Activated gamma-delta T cell (primary cell): ENCODE results near the gene RGS19.
"Not testable (repeated sequence)": the region's sequence is repeated elsewhere in the genome, so short reads cannot be mapped to it uniquely, and the experiment has no call there.

ENCODE experiments used
- DNase-seq: peaks from one replicate; lab custom pipeline; 2025; lab: John Stamatoyannopoulos, UW
- total RNA-seq, 2 donors: gene quantifications; one replicate each; lab custom pipeline; 2026; lab: John Stamatoyannopoulos, UW

The RGS19 gene
- total RNA-seq: 36.2 to 40.9 reads per million in 2 donors

DNA sequence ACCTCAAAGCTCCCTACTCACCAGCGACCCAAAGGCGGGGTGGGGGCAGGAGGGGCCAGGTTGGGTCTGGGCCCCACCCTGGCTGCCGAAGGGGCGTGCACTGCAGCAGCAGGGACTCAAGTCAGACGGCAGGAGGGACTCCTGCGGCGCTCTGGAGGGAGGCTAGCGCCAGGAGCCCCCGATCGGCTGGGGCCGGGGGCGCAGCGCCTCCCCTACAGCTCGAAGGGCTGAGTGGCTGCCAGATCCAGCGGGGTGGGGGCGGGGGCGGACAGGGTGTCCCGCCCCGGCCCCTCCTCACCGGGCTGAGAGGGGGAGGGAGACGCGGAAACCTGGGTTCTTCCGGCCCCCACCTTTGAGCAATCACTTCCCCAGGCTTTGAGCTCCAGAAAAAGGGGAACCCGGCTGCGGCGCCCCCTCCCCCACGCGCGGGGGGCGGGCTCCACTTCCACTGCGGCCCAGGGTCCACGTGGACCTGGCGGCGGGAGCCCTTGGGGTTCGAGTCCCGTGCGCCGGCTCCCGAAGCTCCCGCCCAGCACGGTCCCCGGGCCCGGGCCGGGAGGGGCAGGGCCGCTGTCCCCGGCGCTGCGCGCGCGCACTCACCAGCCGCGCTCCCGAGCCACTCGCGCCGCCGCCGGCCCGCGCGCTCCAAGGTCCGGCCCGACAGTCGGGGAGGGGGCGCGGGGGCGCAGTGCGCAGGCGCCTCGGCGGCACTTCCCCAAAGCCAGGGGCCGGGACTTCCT lies at the start of gene RGS19:
TSS of gene RGS19 (minus strand) at position 246 of the 740 bp plus-strand sequence. CDS start 2,632 bp downstream, outside the sequence.
- peak; percentile 54 for DNase-seq

GRCh38 chr20:64123517-64123916 lies 44.2 kb upstream of the RGS19 start:
- not testable (repeated sequence) for DNase-seq

DNA sequence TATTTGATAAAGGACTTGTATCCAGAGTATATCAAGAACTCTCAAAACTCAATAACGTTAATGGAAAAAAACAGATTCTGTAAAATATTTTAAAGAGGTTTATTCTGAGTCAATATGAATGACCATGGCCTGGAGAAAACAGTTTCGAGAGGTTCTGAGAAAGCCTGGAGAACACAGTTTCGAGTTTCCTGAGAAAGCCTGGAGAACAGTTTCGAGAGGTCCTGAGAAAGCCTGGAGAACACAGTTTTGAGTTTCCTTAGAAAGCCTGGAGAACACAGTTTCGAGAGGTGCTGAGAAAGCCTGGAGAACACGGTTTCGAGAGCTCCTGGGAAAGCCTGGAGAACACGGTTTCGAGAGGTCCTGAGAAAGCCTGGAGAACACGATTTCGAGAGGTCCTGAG lies 43.6 kb upstream of the RGS19 start:
- DNase-seq: not testable (repeated sequence)

- DNase-seq: no peak
These were observed 42.3 kb upstream of the RGS19 start for GRCh38 chr20:64121586-64121985.

DNA sequence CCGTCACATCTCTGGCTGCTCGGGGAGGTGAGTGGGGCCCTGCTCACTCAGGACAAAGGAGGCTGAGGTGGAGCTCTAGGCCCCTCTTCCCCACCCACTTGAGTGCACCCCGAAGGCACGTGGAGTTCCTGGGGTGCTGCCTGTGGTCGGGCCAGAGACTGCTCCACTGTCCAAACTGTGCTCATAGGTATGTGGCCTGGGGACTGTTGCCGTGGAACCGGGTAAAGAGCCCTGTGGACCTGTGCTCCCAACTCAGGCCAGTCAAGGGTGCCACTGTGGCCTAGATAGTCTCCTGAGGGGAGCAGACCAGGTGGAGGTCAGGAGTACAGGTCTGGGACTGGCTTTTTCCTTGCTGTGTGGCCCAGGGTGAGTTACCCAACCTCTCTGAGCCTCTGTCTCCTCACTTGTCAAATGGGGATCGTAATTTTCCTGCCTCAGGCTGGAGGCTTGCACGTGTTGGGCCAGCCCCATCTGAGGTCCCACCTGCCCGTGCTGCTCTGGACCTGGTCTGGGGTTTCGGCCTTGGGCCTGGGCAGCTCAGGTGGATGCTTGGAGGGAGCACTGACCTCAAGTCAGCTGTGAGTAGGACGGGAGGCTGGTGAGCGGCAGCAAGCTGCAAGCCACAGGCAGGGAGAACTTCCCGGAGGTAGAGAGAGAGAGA lies 40.5 kb upstream of the RGS19 start:
- no peak for DNase-seq

DNA sequence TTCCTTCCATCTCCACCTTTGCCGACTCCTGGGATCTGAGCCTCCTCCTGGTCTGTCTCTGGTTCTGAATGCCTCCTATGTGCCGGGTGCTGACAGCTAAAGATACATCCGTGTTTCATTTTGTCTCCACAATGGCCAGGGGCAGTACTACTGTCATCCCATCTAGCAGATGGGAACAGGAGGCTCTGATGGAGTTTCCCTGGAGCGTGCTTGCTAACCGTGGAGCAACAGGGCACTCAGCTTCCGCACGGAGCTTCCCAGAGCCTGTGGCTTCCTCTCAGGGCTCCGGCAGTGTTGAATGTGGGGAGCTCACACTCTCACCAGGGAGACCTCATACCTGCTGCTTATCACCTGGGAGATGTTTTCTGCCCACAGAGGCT lies 40.0 kb upstream of the RGS19 start:
- no peak for DNase-seq

DNA sequence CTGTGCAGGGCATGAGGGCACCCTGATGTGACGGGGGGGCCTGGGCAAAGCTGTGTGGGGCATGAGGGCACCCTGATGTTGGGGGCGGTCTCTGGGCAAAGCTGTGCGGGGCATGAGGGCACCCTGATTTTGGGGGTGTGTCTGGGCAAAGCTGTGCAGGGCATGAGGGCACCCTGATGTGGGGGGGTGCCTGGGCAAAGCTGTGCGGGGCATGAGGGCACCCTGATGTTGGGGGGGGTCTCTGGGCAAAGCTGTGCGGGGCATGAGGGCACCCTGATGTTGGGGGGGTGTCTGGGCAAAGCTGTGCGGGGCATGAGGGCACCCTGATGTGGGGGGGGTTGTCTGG lies 38.1 kb upstream of the RGS19 start:
- DNase-seq: not testable (repeated sequence)

- DNase-seq: no peak
These were observed 37.5 kb upstream of the RGS19 start for GRCh38 chr20:64116541-64117431.

GRCh38 chr20:64116016-64116415 lies 36.7 kb upstream of the RGS19 start:
- no peak for DNase-seq

DNA sequence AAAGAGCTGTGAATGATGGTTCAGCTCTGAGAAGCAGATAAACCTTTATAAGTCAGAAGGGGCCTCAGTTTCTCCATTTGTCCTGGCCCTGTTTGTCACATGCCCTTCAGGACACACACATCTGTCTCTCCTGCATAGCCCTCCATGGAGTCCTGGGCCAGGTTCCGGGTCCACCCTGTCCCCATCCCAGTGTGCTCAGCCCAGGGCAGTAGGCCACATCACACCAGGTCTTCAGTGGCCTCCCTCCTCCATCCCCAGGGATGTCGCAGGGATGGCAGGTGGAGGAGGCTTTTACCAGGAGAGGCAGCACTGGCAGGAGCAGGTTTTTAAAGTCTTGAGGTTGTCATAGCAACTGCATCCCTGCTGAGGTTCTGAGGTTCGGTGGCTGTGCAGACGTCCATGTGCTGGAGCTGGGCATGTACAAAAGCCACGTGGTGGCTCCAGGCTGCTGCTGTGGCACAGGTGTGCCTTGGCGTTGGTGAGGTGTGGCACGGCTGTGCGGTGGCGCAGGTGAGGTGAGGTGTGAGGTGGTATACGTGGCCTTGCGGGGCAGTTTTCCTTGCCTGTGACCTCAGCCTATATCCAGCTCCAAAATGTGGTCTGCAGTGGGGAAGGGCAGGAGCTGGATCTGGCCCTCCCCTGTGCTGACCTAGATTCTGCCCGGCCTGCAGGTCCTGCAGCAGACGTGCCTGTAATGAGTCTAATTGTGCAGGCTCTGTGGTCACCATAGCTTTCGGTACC lies 36.0 kb upstream of the RGS19 start:
- DNase-seq: no peak

DNA sequence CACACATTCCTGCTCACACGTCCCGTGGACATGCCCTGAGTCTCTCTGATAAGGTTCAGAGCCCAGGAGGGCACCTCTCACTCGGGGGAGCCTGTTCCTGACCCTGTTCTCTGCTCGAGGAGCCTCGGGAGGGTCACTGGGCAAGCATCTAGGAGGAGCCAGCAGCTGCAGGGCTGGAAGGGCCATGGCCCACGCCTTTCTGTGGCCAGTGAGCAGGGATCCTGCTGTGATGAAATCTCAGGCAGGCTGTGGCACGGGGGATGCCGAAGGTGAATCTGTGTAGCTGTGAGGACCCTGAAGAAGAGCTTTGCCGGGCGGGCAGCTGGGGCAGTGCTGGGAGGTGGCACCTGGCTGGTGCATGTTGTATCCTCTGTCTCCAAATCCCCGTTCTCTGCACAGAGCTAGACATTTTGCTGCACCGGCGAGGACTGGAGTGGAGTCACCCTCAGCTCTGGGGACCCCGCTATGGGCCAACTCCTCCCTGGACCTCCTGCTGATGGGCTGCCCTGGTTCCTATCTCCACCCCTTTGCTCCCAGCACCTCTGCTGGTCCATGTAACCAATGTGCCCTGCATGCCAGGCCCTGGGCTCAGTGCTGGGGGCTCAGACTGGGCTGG lies 35.1 kb upstream of the RGS19 start:
- no peak for DNase-seq

- no peak for DNase-seq
These were observed 34.6 kb upstream of the RGS19 start for GRCh38 chr20:64113796-64114355.

DNA sequence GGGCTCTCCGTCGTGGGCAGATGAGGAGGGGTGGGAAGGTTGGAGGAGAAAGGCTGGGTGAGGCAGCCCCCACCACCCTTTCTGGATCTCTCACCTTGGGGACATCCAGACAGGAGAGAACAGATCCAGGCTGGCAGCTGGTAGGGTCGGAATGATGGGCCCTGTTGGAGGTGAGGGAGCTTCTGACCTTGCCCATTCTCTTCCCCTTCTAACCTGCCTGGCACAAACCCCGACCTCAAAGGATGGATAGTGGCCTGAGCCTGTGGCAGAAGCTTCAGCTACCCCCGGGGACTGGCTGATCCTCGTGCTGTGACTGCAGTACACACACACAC lies 34.1 kb upstream of the RGS19 start:
- DNase-seq: no peak

DNA sequence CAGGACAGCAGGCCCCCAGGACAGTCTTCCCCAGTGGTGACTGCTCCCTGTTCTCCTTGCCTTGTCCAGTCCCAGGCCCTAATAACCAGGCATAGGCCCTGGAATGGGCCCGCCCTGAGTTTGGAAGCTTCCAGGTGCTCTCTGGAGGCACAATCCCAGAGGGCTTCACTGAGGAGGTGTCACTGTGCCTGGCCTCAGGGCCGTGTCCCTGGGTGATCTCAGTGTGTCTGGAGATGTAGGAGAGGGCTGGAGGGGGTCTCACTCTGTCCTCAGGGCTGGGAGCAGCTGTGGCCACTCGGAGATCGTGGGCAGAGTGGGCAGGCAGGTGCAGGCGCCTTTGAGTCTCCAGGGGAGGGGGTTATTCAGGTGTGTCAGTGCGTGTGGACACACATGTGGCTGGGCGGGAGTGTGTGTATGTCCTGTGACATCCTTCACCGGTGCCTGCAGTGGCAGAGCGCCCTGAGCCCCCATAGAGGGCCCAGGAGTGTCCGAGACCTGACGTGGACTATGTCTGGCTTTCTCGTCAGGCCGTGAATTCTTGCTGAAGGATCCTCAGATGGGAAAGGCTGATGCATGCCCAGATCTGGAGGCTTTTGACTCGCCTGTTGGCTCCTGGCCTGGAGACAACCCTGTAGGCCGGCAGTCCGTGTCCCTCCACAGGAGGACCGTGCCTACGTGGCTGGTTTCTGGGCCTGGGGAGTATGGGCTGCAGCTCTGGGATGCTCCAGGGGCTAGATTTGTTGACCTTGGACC lies 33.5 kb upstream of the RGS19 start:
- DNase-seq: no peak

GRCh38 chr20:64111841-64112641 lies 32.7 kb upstream of the RGS19 start:
- no peak for DNase-seq

- DNase-seq: no peak
These were observed 31.2 kb upstream of the RGS19 start for GRCh38 chr20:64110411-64111068.

GRCh38 chr20:64109831-64110391 lies 30.6 kb upstream of the RGS19 start:
- no peak for DNase-seq

GRCh38 chr20:64108731-64109681 lies 29.7 kb upstream of the RGS19 start:
- no peak for DNase-seq
